GM12873 (cell line): ENCODE data around the gene USP53.

Experiments
- TF ChIP-seq, protein P1 (sequence below): IDR thresholded peaks from 2 replicates; pipeline ENCODE4 v1.5.1; 2012; ENCODE audit warnings: low read depth, mild to moderate bottlenecking, moderate library complexity, low read length, control low read depth; ENCODE audit not compliant: insufficient read depth; ENCODE audit errors: missing control alignments

USP53 gene

DNA sequence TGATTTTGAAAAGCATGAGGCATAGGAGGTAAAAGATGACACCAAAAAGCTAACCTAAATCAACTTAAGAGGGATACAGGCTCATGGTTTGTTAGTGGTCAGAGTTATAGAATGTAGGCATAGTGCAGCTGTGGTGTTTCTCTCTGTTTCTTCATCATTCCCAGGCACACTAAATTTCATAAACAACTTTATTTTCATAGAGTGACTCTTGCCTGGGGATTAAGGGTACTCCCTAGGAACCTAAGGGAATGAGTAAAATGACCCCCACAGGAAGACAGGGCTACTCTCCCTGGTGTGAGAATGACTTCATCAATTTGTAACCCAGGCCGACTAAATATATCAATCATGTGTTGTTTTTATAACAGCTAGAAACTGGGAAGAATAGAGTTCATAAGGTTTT is 98.3 kb downstream of the USP53 start:
- TF ChIP-seq, protein P1, sequence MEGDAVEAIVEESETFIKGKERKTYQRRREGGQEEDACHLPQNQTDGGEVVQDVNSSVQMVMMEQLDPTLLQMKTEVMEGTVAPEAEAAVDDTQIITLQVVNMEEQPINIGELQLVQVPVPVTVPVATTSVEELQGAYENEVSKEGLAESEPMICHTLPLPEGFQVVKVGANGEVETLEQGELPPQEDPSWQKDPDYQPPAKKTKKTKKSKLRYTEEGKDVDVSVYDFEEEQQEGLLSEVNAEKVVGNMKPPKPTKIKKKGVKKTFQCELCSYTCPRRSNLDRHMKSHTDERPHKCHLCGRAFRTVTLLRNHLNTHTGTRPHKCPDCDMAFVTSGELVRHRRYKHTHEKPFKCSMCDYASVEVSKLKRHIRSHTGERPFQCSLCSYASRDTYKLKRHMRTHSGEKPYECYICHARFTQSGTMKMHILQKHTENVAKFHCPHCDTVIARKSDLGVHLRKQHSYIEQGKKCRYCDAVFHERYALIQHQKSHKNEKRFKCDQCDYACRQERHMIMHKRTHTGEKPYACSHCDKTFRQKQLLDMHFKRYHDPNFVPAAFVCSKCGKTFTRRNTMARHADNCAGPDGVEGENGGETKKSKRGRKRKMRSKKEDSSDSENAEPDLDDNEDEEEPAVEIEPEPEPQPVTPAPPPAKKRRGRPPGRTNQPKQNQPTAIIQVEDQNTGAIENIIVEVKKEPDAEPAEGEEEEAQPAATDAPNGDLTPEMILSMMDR: no peak

GRCh38 chr4:119313237-119313636 is 100.7 kb downstream of the USP53 start:
- TF ChIP-seq, protein P1: no peak

- TF ChIP-seq, protein P1: peak; percentile 58
Observed at GRCh38 chr4:119314356-119314755, 101.8 kb downstream of the USP53 start.

DNA sequence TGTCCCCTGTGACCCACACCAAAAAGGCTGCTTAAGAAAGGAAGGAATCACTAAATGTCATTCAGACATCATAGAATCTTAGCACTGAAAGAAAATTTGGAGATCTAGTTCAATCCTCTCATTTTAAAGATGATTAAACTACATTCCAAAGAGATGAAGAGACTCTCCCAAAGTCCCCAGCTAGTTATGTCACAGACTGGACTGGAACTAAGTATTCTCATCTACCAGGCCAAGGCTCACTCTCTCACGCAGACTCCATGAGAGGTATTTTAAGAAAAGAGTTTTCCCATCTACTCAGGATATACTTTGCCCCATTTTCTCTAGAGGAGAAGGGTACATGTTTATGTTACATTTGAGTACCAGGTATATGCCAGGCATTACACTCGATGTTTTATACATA is 102.5 kb downstream of the USP53 start:
- TF ChIP-seq, protein P1: no peak

- TF ChIP-seq, protein P1: no peak
Observed at GRCh38 chr4:119317990-119318389, 105.5 kb downstream of the USP53 start.

GRCh38 chr4:119321921-119322687 is 109.6 kb downstream of the USP53 start, which contains the start of gene FABP2:
Gene FABP2, minus strand, starts transcription at chr4:119322138. Its CDS starts 36 bp downstream, at chr4:119322102.
- TF ChIP-seq, protein P1: no peak

GRCh38 chr4:119328695-119329094 is 116.2 kb downstream of the USP53 start:
- TF ChIP-seq, protein P1: no peak
